ENCODE results near the gene BCL11B. TPM values are rescaled to one million over a fixed set of nuclear protein-coding genes. Genes with fewer than 3 reads are reported as not detected.

BCL11B gene
- total and polyA plus RNA-seq, 11 donors = 0.04 to 2.1 (median 0.15) TPM; not detected in 3

DNA sequence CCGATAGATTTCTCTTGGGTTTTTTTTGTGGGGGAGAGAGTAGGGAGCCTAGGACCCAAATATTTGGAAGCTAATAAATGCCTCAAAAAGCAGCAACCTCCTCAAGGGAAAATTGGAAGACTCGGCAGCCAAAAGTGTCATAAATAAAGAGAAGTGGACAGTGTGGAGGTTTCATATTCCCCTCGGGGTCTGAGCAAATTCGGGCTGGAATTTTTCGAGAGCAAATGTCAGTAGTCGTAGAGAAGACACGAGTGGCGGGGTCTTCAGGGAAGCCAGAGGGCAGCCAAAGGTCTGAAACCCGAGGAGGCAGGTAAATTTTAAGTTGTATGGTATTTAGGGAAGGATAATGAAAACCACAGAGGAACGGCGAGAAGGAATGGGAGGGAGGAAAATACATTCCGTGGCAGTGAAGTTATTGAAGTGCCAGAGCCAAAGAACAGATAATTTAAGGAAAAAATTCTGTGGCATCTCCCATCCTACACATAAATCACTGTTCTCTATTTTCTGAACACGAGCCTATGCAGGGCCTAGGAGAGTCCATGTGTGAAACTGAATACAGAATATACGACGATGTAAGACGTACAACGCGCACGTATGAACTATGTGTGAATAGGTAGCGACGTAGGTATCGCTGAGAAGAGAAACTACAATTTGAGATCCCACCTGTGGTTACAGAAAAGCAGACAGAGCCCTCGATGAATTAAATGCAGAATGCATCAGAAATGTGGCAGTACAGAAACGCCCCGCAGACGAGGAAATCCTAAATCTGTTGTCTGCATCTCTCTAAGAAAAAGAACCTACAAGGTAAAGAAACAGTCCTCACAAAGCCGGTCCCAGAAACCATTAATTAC is 12.9 kb downstream of the BCL11B start:
- ATAC-seq = no peak
- no peak for TF ChIP-seq POLR2A (IDR thresholded peaks at IDR 0.05)
- Histone ChIP-seq H3K4me3 (peak overlapping the region in 2 of 12 donors; percentile 3 to 12), H3K4me1 (no peaks in the 10 kb centered on the region), H3K9me3 (no peaks in the 10 kb centered on the region), H3K27me3 (peaks cover 0 to 91% (median 30%) of the 10 kb centered on the region in 9 donors), H3K27ac (peak overlapping the region in 1 of 12 donors; percentile 81), H3K36me3 (no peaks in the 10 kb centered on the region)
- no peak for DNase-seq
- intact Hi-C loops (cut with DNase I) = no loop called here
- WGBS, 4 donors = 68 to 74% (median 72%) methylated on average over 27 of the region's 27 CpGs

DNA sequence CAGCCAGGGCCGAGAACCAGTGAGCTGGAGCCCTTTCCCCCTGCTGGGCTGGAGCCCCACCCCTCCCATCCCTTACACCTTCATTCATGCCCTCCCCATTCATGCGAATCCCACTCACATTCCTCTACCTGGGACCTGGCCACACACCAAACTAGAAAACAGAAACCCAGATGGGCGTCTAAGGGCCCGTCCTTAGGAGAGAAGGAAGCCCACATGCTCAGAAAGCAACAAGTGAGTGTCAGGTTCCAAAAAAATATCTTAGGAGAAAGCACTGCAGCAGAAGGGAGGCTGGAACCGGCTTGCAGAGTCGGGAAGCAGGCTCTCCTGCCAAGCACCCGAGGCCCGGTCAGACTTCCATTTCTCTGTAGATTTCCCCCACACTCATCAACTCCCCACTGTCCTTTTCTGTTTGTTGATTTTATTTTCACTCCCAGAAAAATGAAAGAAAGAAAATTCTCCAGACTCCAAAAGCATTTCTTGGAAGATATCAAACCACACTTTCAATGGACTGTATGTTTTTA is 13.6 kb downstream of the BCL11B start:
- Histone ChIP-seq H3K9me3 (no peaks in the 10 kb centered on the region), H3K27me3 (peaks cover 0 to 90% (median 25%) of the 10 kb centered on the region in 9 donors), H3K4me3 (no peak overlapping the region), H3K36me3 (no peaks in the 10 kb centered on the region), H3K27ac (peak overlapping the region in 1 of 12 donors; percentile 81), H3K4me1 (no peaks in the 10 kb centered on the region)
- DNase-seq (no peak), ATAC-seq (no peak)
- intact Hi-C loops (cut with DNase I) = no loop called here
- WGBS, 4 donors = 19 to 34% (median 27%) methylated on average over 8 of the region's 8 CpGs
- TF ChIP-seq CTCF (IDR thresholded peaks at IDR 0.05) (no peak), POLR2A (IDR thresholded peaks at IDR 0.05) (no peak)

GRCh38 chr14:99257673-99258221 is 14.2 kb downstream of the BCL11B start:
- H3K27me3 ChIP-seq = peaks cover 0 to 90% (median 24%) of the 10 kb centered on the region in 9 donors
- TF ChIP-seq POLR2A (IDR thresholded peaks at IDR 0.05) = no peak
- TF ChIP-seq CTCF (IDR thresholded peaks at IDR 0.05) = no peak

DNA sequence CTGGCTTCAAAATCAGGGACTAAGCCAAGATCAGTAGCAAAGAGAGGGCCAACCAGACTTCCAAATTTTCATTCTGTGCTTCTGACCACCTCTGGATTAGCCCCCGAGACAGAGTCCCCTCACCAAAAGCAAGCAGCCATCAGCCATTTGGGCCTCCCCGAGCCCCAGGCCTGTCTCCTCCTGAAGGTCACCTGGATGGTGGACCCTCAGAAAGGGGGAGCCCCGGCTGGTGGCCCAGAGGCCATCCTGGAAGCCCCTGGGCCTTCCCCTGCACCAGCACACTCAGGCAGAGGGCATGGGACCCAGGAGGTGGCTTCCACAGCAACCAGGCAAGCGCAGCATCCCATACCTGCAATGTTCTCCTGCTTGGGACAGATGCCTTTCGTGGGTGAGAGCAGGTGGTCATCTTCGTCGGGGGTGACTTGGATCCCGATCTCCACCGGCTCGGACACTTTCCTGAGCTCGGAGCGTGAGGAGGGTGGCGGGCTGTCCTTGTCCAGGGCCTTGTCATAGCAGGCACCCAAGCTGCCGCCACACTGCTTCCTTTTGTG is 14.8 kb downstream of the BCL11B start:
- TF ChIP-seq CTCF (IDR thresholded peaks at IDR 0.05) (no peak), POLR2A (IDR thresholded peaks at IDR 0.05) (no peak)
- H3K9me3 ChIP-seq = no peaks in the 10 kb centered on the region
- H3K4me1 ChIP-seq = no peaks in the 10 kb centered on the region
- no peak overlapping the region for H3K4me3 ChIP-seq
- DNase-seq (no peak), ATAC-seq (no peak)
- no peaks in the 10 kb centered on the region for H3K36me3 ChIP-seq
- intact Hi-C loops (cut with DNase I) = no loop called here
- peaks cover 0 to 90% (median 19%) of the 10 kb centered on the region in 9 donors for H3K27me3 ChIP-seq
- 85 to 93% (median 91%) methylated on average over 13 to 14 of the region's 14 CpGs for WGBS, 4 donors
- H3K27ac ChIP-seq = peak overlapping the region in 1 of 12 donors; percentile 81

More at GRCh38 chr14:99257673-99258221, 14.2 kb downstream of the BCL11B start:
- Histone ChIP-seq H3K27ac (peak overlapping the region in 1 of 12 donors; percentile 81), H3K4me3 (peak overlapping the region in 1 of 12 donors; percentile 5), H3K9me3 (no peaks in the 10 kb centered on the region), H3K4me1 (no peaks in the 10 kb centered on the region), H3K36me3 (no peaks in the 10 kb centered on the region)
- intact Hi-C loops (cut with DNase I) = no loop called here
- ATAC-seq = no peak
- DNase-seq = no peak
- 74 to 78% (median 75%) methylated on average over 15 to 16 of the region's 16 CpGs for WGBS, 4 donors
